Osteoblast (primary cell): ENCODE data around the gene GABARAP. TPM values are rescaled to one million over a fixed set of nuclear protein-coding genes. Genes with fewer than 3 reads are reported as not detected.

Experiments
- DNase-seq: peaks from one replicate; pipeline ENCODE4 v3.0.0; 2011; ENCODE audit warnings: low spot score, mixed read lengths; ENCODE audit not compliant: insufficient read length; ENCODE audit errors: missing footprints
- H2AFZ ChIP-seq: 2 replicates; pipeline ENCODE4 v1.6.0; 2011; ENCODE audit warnings: mild to moderate bottlenecking, low read length
- H3K27ac ChIP-seq: 2 replicates; pipeline ENCODE4 v1.5.1; 2011; ENCODE audit warnings: mild to moderate bottlenecking, low read depth, low read length, moderate library complexity
- H3K27me3 ChIP-seq: 2 replicates; pipeline ENCODE4 v1.6.0; 2012; ENCODE audit warnings: mild to moderate bottlenecking, control low read depth, inconsistent platforms, low read length, moderate library complexity; ENCODE audit not compliant: insufficient read depth
- H3K36me3 ChIP-seq: 2 replicates; pipeline ENCODE4 v1.5.1; 2011; ENCODE audit warnings: mild to moderate bottlenecking, low read length, control low read depth, moderate library complexity; ENCODE audit not compliant: insufficient read depth
- H3K4me1 ChIP-seq: 2 replicates; pipeline ENCODE4 v1.5.1; 2011; ENCODE audit warnings: mild to moderate bottlenecking, low read length, control low read depth, moderate library complexity; ENCODE audit not compliant: insufficient read depth
- H3K4me2 ChIP-seq: 2 replicates; pipeline ENCODE4 v1.6.0; 2011; ENCODE audit warnings: mild to moderate bottlenecking, low read length; ENCODE audit not compliant: insufficient read depth
- H3K4me3 ChIP-seq: fragments of 200-600 bp; sonication (generic); 3 replicates; pipeline ENCODE4 v1.5.1; 2012; ENCODE audit warnings: mild to moderate bottlenecking, low read length, inconsistent platforms; ENCODE audit not compliant: insufficient read depth
- H3K79me2 ChIP-seq: 2 replicates; pipeline ENCODE4 v1.6.0; 2012; ENCODE audit warnings: mild to moderate bottlenecking, low read length, control low read depth, inconsistent platforms; ENCODE audit not compliant: insufficient read depth
- H3K9me3 ChIP-seq: 2 replicates; pipeline ENCODE4 v1.5.1; 2011; ENCODE audit warnings: low read depth, low read length, control low read depth
- H4K20me1 ChIP-seq: 2 replicates; pipeline ENCODE4 v1.6.0; 2012; ENCODE audit warnings: mild to moderate bottlenecking, low read length, control low read depth; ENCODE audit not compliant: insufficient read depth
- CTCF ChIP-seq: IDR thresholded peaks from 2 replicates; pipeline ENCODE4 v1.5.1; 2011; ENCODE audit warnings: mild to moderate bottlenecking, low read depth, low read length, moderate library complexity; ENCODE audit errors: extremely low read depth
- total RNA-seq: library from RNA; depleted of rRNA; stranded (reverse); fragments of >200 nt; gene quantifications from 2 replicates; pipeline ENCODE4 v1.2.3, GENCODE V29; 2012

GABARAP gene
- total RNA-seq, 1 donor = 422 TPM

- Histone ChIP-seq H3K27ac (peak overlapping the region; percentile 58), H3K9me3 (no peaks in the 10 kb centered on the region), H3K27me3 (no peaks in the 10 kb centered on the region), H3K4me1 (peaks cover 43% of the 10 kb centered on the region), H3K4me3 (peak overlapping the region; percentile 77), H3K36me3 (no peaks in the 10 kb centered on the region), H3K4me2 (peak overlapping the region; percentile 83), H3K79me2 (peaks cover 65% of the 10 kb centered on the region), H2AFZ (no peak overlapping the region), H4K20me1 (peaks cover 52% of the 10 kb centered on the region)
- peak; percentile 100 for DNase-seq
- peak; percentile 66 for TF ChIP-seq CTCF
Observed at GRCh38 chr17:7214300-7215135, 27.7 kb downstream of the GABARAP start.

- Histone ChIP-seq H3K27me3 (no peaks in the 10 kb centered on the region), H3K79me2 (peaks cover 69% of the 10 kb centered on the region), H3K4me1 (peaks cover 38% of the 10 kb centered on the region), H2AFZ (no peak overlapping the region), H3K27ac (peak overlapping the region; percentile 58), H3K9me3 (no peaks in the 10 kb centered on the region), H3K36me3 (no peaks in the 10 kb centered on the region), H3K4me3 (peak overlapping the region; percentile 77), H3K4me2 (peak overlapping the region; percentile 83), H4K20me1 (peaks cover 56% of the 10 kb centered on the region)
- TF ChIP-seq CTCF = peak; percentile 46
- peak; percentile 94 for DNase-seq
Observed at GRCh38 chr17:7213895-7214299, 28.4 kb downstream of the GABARAP start.

- no peaks in the 10 kb centered on the region for H3K9me3 ChIP-seq
- no peaks in the 10 kb centered on the region for H3K27me3 ChIP-seq
- H4K20me1 ChIP-seq = peaks cover 76% of the 10 kb centered on the region
- no peak overlapping the region for H2AFZ ChIP-seq
- TF ChIP-seq CTCF = no peak
- H3K4me3 ChIP-seq = no peak overlapping the region
- no peak for DNase-seq
- peaks cover 75% of the 10 kb centered on the region for H3K79me2 ChIP-seq
- H3K27ac ChIP-seq = no peak overlapping the region
- H3K4me2 ChIP-seq = no peak overlapping the region
- no peaks in the 10 kb centered on the region for H3K36me3 ChIP-seq
- peaks cover 29% of the 10 kb centered on the region for H3K4me1 ChIP-seq
Observed at GRCh38 chr17:7211491-7212273, 30.6 kb downstream of the GABARAP start.
